ENCODE results near the gene UBAC2.

Gene UBAC2

DNA sequence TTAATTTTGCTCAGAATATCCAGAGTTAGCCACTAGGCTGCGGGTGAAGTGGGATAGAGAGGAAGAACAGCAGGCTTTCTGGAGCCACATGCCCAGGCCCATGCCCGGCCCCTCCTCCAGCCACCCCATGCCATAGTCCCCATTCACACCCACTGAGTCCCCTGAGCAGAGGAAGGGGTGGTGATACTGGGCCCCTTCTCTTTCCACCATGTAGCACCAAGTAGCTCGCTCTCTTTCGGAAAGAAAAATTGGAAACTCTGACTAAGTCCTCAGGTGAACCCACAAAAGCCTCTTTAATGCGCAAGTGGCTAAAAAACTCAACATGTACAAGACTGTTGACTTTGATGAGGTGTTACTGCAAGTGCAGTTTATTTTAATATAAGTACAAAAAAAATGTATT, 183.3 kb downstream of the UBAC2 start:
- DNase-seq, result peak; percentile 42

DNA sequence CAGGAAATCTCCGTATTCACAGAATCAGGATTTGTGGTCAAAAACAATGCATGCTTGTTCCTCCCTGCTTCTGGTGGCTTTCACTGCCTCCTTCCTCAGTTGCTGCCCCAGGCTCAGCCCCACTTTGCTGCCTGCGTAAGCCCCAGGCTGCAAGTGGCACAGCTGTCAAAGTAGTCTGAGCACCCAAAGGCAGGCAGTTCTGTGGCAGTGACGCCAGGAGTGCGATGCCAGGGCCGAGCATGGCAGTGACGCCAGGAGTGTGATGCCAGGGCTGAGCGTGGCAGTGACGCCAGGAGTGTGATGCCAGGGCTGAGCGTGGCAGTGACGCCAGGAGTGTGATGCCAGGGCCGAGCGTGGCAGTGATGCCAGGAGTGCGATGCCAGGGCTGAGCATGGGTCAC, 183.8 kb downstream of the UBAC2 start:
- peak; percentile 48 for DNase-seq

DNA sequence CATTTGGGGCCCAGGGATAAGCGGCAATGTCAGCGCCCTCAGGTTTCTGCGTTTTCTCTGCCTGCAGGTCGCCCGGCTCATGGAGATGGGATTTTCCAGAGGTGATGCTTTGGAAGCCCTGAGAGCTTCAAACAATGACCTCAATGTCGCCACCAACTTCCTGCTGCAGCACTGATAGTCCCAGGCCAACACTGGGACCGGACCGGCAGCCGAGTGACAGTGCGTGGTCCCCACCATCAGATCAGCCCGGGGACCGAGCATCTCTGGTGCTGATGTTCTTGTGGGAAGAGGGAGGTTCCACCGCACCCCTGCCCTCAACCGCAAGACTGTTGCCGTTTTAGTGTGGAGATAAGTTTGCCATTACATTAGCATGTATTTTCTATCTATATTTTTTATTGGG, 184.5 kb downstream of the UBAC2 start:
- no peak for DNase-seq

DNA sequence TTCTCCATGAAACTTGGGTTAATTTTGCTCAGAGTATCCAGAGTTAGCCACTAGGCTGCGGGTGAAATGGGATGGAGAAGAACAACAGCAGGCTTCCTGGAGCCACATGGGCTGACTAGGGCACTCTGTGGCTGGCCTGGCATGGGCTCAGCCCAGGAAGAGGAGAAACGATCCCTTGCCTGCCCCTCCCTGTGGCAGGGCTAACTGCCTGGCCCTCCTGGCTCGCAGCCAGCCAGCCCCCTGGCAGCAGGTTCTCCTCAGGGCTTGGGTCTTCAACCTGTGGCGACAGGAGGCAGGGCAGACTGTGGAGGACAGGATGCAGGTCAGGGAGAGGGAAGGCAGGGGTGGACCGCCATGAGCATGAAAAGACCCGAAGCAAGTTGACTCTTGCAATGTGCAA, 185.3 kb downstream of the UBAC2 start:
- no peak for DNase-seq

DNA sequence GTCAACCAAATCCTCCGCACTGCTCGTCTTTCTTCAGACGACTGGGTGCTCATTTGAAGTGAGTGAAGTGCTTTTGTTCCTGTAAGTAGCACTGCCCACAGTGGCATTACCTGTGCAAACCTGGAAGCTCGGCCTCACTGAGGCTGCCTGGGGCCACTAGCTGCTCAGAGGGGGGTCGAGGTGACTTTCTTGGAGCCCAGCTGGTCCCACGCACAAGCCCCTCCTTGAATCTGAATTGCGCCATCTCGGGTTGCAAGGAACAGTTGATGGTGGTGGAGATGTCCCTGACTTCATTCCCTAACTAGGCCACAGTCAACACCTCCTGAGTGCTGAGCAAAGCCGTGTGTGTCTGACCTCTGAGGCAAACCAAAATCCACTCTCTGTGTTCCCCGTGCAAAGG, 185.8 kb downstream of the UBAC2 start:
- no peak for DNase-seq

DNA sequence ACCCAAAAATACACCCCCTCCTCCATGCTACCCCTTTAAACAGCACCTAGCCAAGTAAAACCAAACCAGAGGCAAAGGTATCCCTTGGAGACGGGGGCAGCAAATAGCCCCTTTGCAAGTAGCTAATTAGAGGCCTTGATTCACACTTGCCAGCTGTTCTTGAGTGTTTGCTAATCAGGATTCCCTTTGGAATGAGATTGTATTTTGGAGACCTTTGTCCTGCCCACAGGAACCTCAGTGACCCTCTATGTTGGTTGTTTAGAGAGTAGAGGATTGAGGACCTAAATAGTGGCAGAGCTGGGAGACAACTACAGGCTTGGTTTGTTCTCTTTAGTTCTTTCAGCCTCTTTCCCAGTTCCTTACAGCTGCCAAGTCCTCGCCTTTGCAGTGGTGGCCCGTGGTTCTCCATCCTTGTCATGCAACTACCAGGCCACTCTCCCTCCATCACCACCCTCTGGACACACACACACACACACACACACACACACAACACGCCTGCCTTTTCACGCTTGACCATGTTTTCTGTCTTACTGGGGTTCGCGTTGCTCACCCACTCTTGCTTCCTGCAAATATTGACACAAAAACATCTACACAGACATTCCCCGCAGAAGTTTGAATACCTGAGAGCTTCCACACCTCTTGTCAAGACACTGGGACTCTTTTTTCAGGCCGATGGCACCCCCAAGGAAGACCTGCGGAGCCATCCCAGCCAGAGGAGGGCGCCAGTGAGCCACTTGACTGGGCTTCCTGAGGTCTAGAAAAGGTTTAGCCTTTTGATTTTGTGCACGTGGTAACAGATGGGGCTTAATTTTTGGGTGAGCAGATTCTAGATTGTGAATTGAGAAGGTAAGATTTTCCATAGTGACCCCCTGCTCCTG, 186.5 kb downstream of the UBAC2 start:
- peak; percentile 95 for DNase-seq

DNA sequence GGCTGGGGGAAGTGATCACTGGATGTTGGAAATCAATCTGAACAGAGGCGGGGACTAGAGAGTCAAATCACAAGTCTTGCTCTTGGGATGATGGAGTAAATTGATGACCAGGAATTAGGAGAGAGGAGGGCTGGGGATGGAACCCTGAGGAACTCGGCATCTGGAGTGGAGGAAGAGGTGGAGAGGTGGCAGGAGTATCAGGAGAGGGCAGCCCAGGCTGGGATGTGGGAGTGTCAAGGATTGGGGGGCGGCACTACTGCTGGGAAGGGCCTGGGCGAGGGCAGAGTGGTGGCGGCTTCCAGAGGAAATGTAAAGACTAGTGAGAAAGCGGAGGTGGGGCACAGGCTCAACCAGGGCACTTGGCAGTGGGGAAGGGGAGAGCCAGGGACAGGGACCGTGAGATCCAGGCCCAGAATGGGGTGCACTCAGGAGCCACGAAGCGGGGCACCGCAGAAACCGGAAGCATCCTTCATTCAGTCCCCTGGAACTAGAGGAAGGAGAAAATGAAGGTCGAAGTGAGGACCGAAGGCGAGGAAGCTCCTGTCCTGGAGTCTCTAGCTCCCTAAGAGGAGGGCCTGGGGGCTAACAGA, 187.8 kb downstream of the UBAC2 start:
- DNase-seq, result peak; percentile 1

DNA sequence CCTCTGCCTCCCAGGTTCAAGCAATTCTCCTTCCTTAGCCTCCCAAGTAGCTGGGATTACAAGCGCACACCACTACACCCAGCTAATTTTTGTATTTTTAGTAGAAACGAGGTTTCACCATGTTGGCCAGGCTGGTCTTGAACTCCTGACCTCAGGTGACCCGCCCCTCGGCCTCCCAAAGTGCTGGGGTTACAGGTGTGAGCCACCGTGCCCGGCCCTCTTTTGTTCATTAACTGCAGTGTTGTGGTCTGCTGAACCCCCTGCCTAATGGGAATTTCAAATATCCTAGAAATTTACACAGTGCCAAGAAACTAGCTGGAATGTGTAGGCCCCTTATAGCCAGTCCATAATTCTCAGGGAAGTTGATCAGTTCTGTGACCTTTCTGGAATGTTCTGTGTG, 188.4 kb downstream of the UBAC2 start:
- peak; percentile 1 for DNase-seq

DNA sequence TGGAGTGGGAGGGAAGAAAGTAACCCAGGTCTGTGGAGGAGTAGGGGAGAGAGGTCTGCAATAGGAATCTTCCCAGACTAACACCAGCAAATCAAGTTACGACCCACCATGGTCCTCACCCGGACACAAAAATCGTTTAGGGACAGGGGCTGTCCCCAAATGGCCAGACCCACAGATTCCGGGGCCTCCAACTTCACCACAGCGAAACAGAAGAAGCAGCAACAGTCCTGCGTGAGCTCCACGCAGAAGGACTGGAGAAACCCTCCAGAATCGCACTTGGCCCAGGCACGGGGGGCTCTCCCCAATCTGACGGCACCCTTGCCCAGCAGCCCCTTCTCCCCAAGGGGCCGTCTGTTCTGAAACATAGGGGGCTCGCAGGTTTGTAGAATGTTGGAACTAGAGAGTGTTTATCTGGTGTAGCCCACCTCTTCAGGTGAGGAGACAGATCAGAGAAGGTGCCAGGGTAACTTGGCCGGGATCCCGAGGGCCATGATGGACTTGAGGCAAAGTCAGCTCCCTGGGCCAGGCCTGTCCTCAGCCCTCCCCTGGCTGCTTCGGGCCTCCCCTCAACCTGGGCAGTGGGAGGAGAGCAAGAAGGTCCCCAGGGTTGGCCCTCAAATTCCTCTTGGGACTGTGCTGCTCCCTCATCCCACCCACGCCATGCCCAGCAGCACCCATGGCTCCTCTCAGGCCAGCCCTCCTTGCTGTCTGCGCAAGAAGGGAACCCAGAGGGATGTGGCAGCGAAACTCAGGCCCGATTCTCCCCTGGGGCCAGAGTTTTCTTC, 189.1 kb downstream of the UBAC2 start:
- peak; percentile 1 for DNase-seq

DNA sequence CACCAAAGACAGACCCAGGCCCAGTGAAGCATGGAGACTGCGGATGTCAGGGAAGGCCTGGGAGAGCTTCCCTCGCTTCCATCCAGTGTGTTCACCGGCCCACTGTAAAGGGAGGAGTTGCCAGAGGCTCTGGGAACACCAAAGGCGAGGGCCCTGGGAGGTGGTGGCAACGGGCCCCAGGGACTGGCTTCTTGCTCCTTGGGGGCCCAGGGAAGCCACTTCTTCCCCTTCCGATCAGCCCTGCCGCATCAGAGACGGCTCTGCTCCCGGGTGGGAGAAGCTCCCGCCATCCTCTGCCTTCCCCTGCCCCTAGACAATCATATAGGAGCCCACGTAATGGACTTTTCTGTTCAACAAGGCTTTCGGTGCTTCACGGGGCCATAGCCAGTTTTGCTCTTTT, 189.9 kb downstream of the UBAC2 start:
- DNase-seq, result peak; percentile 1

DNA sequence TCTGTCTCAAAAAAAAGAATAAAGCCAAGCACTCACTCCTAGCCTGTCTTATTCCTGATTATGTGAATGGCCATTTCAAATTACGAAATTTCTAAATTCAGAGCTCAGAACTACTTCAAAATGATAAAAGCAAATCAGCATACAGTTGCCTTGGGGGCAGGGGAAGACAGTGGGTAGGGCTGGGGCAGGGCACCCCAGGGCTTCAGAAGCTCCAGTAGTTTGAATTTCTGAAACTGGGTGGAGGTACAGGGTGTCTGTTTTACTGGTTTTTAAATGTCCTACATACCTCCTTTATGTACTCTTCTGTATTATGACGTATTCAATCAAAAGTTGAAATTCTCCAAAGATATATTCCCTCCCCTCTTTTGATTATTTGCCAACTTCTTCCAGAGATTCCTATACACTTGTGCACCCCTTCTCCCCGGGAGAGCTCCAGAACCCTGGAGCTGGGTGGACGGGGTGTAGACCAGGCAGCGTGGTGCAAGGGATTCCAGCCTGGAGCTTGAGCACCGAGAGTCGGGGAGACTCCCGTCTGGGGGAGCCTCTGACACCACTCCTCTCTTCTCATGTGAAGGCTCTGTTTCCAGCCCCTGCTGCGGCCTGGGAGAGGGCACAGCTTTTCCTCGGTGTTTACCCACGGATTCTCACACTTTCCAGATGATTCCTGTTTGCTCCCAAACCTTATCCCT, 191.3 kb downstream of the UBAC2 start:
- peak; percentile 1 for DNase-seq

DNA sequence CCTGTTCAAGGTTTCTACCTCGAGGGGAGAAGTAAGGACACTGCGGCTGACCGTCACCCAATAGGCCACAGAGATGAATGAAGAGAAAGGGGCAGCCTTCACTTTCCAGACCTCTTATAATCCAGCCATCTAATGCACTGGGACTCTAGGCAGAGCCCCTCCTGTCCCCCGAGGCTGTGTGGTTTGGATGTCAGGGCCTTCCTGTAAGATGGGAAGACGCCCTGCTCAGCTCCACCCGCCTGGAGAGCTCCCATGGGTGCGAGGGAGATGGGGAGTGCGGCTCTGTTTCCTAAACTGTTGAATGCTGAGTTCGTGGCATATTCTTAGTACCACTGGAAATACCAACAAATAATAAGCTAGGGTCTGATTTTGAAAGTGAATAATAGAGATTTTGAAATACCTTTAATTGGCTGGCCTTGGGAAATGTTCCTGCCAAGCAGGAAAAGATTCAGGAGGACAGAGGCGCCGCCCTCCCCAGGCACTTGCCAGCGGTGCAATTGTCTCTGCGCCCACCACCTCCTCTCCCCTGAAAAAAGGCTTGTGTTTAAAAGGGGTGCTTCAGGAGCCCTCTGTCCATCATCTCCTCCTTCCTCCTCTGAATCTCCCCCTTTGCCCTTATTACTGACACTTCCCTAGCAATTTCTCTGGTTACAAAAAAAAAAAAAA, 191.9 kb downstream of the UBAC2 start:
- DNase-seq, result peak; percentile 1

DNA sequence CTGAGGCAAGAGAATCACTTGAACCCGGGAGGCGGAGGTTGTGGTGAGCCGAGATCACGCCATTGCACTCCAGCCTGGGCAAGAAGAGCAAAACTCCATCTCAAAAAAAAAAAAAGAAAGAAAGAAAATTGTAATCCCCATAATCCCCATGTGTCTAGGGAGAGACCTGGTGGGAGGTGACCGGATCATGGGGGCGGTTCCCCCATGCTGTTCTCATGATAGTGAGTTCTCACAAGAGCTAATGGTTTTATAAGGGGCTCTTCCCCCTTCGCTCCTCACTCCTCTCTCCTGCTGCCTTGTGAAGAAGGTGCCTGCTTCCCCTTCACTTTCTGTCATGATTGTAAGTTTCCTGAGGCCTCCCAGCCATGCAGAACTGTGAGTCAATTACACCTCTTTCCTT, 192.7 kb downstream of the UBAC2 start:
- DNase-seq, result peak; percentile 1

DNA sequence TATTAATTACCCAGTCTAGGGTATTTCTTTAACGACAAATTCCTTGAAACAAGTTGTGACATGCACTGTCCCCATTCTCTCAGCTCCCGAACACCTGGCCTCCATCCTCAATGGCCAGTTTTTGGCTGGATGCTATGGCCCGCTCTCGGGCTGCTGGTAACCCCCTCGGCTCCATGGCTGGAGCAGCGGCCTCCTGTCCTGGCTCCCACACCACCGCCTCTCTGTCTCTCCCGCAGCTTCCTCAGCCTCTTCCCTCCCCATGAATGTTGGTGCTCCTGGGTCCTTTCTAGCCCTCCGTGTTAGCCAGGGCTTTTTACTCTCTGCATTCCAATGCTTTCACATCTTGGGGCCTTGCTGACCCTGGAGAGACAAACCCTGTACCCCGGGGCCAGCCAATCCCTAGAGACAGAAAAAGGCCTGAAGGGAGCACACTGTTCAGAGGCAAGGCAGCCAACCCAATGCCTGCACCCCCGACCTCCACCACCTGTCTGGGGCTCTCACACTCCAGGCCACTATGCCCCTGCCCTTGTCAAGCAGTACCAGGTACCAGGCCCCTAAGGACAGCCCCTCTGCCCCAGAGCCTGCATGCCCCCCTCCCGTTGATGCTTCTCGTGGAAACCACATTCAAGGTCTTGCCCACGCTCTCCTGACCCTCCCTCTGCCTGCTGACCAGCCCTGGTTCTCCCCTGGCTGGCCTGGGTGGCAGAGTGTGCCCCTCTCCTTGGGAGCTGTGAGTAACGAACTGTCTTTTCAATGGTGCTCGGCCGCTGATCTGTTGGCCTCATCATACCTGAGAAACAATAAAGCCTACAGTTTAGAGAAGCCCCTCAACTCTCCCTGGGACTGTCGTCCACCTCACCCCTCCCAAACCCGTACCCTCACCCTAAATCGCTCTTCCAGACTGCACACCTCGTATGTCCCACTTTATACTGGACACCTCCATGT, 193.4 kb downstream of the UBAC2 start:
- DNase-seq, result peak; percentile 2

DNA sequence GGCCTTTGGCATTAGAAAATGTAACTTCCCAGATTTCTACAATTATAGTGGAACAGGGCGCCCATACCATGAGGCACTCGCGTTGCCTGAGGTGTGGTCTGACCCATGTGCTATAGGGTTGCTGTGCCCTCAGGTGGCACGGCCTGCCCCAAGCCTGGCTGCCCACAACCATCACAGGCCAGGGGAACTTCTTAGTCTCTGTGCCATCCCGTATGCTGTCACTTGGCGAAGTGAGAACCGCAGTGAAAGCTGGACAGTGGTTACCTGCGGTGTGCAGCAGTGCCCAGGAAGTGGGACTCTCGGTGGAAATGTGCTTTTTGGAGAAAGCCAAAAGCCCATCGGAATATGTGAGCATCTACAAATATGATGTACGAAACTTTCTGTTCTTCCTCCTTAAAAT, 194.8 kb downstream of the UBAC2 start:
- DNase-seq, result no peak

DNA sequence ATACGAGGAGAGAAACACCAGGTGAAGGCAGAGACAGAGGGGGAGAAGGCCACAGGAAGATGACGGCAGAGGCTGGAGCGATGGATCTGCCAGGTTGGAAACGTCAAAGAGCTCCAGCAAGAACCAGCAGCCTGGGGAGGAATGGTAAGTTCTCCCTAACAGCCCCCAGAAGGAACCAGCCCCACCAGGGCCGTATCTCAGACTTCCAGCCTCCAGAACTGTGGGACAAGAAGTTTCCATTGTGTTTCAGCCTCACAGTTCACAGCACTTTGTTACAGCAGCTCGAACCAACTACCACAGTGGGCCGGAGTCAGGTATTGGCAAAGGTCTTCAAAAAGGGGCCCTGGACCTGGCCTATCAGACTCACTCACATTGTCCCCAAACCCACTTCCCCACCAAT, 195.8 kb downstream of the UBAC2 start:
- DNase-seq, result no peak

DNA sequence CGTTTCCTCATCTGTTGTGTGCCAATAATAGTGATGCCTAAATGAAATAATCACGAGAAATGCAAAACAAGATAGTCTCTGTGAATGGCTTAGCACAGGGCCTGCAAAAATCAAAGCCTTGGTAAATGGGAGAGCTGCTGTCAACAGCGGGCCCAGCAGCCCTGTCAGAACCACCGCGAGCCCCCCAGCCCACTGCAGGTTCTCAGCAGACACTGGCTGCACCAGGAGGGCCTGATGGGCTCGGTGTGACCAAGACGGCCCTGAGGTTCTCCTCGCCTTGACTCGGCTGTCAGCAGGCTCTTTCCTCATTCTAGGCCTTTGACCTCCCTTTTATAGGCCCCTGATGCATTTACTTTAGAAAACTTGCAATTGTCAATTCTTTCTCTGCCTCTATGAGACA, 197.4 kb downstream of the UBAC2 start:
- no peak for DNase-seq

DNA sequence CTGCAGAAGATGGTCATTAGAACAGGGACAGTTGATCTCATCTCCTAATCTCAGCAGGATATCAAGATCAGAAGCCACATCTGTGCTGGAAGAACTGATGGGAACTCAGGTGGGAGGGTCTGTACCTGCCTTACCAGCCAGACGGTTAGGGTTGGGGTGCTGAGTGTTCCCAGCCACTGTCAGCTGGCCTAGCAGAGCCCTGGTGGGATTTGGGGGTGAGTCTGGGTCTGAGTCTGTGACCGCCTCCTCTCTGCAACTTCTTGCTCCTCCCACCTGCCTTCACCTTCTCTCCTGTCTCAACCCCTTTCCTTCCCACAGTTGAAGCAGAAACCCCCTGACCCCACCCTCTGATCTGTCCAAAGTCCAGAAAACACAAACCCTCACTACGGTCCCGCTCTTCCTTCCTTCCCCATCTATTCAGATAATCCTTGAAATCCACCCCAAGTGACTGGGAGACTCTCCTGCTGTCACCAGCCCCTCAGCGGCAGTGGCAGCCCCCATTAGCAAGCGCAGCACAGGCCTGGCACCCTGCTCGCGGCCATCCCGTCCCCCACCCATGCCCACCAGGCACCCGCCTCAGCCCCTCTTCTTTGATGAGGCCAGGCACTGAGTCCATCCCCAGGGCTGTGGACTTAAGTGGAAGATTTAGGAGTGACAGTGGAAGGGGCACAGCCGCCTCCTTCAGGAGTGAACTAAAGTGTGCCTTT, 198.4 kb downstream of the UBAC2 start:
- no peak for DNase-seq

DNA sequence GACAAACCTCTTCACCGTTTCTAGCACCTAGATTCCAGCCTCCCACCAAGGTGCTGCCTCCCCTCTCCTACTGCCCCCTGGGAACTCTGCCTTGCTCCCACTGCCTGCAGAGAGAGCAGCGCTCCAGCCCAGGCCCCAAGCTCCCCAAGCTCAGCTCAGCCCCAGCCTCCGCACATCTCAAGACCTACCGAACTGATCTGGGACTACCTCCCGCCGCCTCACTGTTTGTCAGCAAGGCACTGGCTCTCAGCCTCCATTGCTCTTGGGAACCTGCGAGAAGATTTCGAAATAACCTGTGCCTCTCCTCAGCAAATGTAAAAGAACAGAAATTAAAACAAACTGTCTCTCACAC, 198.9 kb downstream of the UBAC2 start:
- DNase-seq, result no peak

DNA sequence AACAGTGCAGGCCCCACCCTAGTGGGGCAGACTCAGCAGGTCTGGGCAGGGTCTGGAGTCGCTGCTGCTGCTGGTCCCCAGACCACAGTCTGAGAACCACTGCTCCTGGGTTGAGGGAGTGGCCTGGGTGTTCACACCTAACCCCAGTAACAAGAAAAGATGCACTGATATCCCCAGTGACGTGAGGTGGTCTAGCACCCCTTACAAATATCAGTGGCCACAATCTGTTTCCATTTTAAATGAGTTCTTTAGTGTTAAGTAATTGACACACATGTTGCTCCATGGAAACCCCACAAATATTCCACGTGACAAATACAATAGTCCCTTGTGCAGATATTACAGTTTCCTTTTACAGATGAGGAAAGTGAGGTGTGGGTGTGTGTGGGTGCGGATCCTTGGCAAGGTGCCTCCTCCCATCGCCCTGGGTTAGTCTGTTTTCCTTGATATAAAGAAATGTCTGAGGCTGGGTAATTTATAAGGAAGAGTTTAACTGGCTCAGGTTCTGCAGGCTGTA, 202.9 kb downstream of the UBAC2 start:
- no peak for DNase-seq
